Right cardiac atrium (tissue), 5 donors: ENCODE measurements around the gene PGP. TPM values are rescaled to one million over a fixed set of nuclear protein-coding genes. Genes with fewer than 3 reads are reported as not detected.
A peak's percentile ranks its signal among the peaks of the same experiment; 100 is the strongest.

Experiments
- ATAC-seq, 2 donors: fragments of 200-7000 bp; cut with Tn5 transposase; one replicate each; pipeline versions ENCODE4 v1.8.0 to v1.9.1; 2020; ENCODE audit warnings: moderate library complexity in 2 of 2, mild to moderate bottlenecking in 1 of 2
- DNase-seq, 3 donors: peaks; one replicate each; pipeline ENCODE4 v3.0.0-alpha.2; 2020
- H3K27ac ChIP-seq: one replicate; pipeline ENCODE4 v1.5.1; 2013; ENCODE audit warnings: mild to moderate bottlenecking, low read length, control low read depth, moderate library complexity
- H3K27me3 ChIP-seq: one replicate; pipeline ENCODE4 v1.6.1; 2013; ENCODE audit not compliant: control insufficient read depth, insufficient read depth
- H3K4me1 ChIP-seq: one replicate; pipeline ENCODE4 v1.6.1; 2013; ENCODE audit warnings: low read length; ENCODE audit not compliant: control insufficient read depth, insufficient read depth
- H3K4me3 ChIP-seq: one replicate; pipeline ENCODE4 v1.5.1; 2013; ENCODE audit warnings: low read length, control low read depth
- H3K9me3 ChIP-seq: one replicate; pipeline ENCODE4 v1.6.1; 2013; ENCODE audit warnings: low read length; ENCODE audit not compliant: control insufficient read depth
- WGBS: extraction: QIAGEN DNeasy Blood & Tissue Kit; methylation state at CpG from one replicate; pipeline ENCODE4 v1.1.7; 2013; 5-methylcytosine and 5-hydroxymethylcytosine counted together
- intact Hi-C, 4 donors: fragments of 100-400 bp; cut with DNase I; formaldehyde crosslinking; loops; one replicate each; pipeline versions ENCODE4 v1.11.0 to v1.14.0; 2022 to 2023
- polyA plus RNA-seq: library from polyadenylated mRNA; stranded (reverse); fragments of 200-250 nt; gene quantifications from one replicate; pipeline ENCODE4 v1.2.3, GENCODE V29; 2013
- total RNA-seq, 4 donors: library from RNA; stranded (reverse); fragmentation: NEBNext Ultra II Directional; extraction: Animal tissue kit (Norgen Biotek cat#: 25700); gene quantifications; one replicate each; pipeline ENCODE4 v1.2.1, GENCODE V29; 2021
- donor health status: healthy with polysubstance abuse.
- donor health status: DM: no; HTN: yes; CAD: no.
- donor health status: DM: no; HTN: no; CAD: no.
- donor health status: DM: no; HTN: yes; CAD: no; lungs with severe emphysema.
- donor health status: DM: yes; HTN: yes; CAD: no.

PGP gene
- total and polyA plus RNA-seq, 5 donors, result 19.3 to 24.8 (median 21.5) TPM

- Histone ChIP-seq H3K4me3 (peak overlapping the region; percentile 67), H3K27ac (no peak overlapping the region), H3K9me3 (no peaks in the 10 kb centered on the region), H3K4me1 (no peaks in the 10 kb centered on the region), H3K27me3 (no peaks in the 10 kb centered on the region)
- ATAC-seq (no peak), DNase-seq (no peak)
- WGBS, result 21% methylated on average over 32 of the region's 32 CpGs
- intact Hi-C loops, result no loop called here
These were observed 17.6 kb downstream of the PGP start for GRCh38 chr16:2196981-2197511.

- Histone ChIP-seq H3K27me3 (no peaks in the 10 kb centered on the region), H3K27ac (no peak within 1 kb of the TSS), H3K9me3 (no peaks in the 10 kb centered on the region), H3K4me3 (peak within 1 kb of the TSS; percentile 67), H3K4me1 (no peaks in the 10 kb centered on the region)
- ATAC-seq (no peak), DNase-seq (no peak)
- intact Hi-C loops, result no loop called here
- 1% methylated on average over 107 of the region's 129 CpGs for WGBS
These were observed 18.3 kb downstream of the PGP start, which contains the start of gene CASKIN1 for GRCh38 chr16:2196162-2196980. Gene CASKIN1 (minus strand): TSS chr16:2196605. CDS start chr16:2196432, 173 bp downstream.

- peak overlapping the region; percentile 67 for H3K4me3 ChIP-seq
- DNase-seq (no peak), ATAC-seq (no peak)
- intact Hi-C loops, result no loop called here
- no peaks in the 10 kb centered on the region for H3K4me1 ChIP-seq
- H3K9me3 ChIP-seq, result no peaks in the 10 kb centered on the region
- no peak overlapping the region for H3K27ac ChIP-seq
- WGBS, result 7% methylated on average over 49 of the region's 49 CpGs
- H3K27me3 ChIP-seq, result no peaks in the 10 kb centered on the region
These were observed 19.1 kb downstream of the PGP start for GRCh38 chr16:2195322-2196161.

GRCh38 chr16:2194852-2195321 lies 19.8 kb downstream of the PGP start:
- WGBS, result 36% methylated on average over 10 of the region's 10 CpGs
- intact Hi-C loops, result no loop called here
- no peaks in the 10 kb centered on the region for H3K4me1 ChIP-seq
- DNase-seq, result no peak
- H3K27ac ChIP-seq, result no peak overlapping the region
- peak in 1 of 2 donors; percentile 17 for ATAC-seq
- no peaks in the 10 kb centered on the region for H3K9me3 ChIP-seq
- no peaks in the 10 kb centered on the region for H3K27me3 ChIP-seq
- H3K4me3 ChIP-seq, result no peak overlapping the region

- Histone ChIP-seq H3K27ac (no peak overlapping the region), H3K4me3 (no peak overlapping the region), H3K27me3 (no peaks in the 10 kb centered on the region), H3K4me1 (no peaks in the 10 kb centered on the region), H3K9me3 (no peaks in the 10 kb centered on the region)
- DNase-seq, result no peak
- intact Hi-C loops, result no loop called here
- ATAC-seq, result no peak
- WGBS, result 68% methylated on average over 16 of the region's 16 CpGs
These were observed 20.3 kb downstream of the PGP start for GRCh38 chr16:2194166-2194834.

- Histone ChIP-seq H3K4me1 (no peaks in the 10 kb centered on the region), H3K9me3 (no peaks in the 10 kb centered on the region), H3K4me3 (no peak overlapping the region), H3K27ac (no peak overlapping the region), H3K27me3 (no peaks in the 10 kb centered on the region)
- WGBS, result 60% methylated on average over 11 of the region's 11 CpGs
- peak in 1 of 3 donors; percentile 78 for DNase-seq
- intact Hi-C loops, result no loop called here
- peak; percentile 46 to 47 for ATAC-seq
These were observed 23.3 kb downstream of the PGP start for GRCh38 chr16:2191446-2191706.

GRCh38 chr16:2190659-2191445 lies 23.8 kb downstream of the PGP start:
- intact Hi-C loops, result no loop called here
- H3K27ac ChIP-seq, result no peak overlapping the region
- no peaks in the 10 kb centered on the region for H3K27me3 ChIP-seq
- ATAC-seq (peak in 1 of 2 donors; percentile 2), DNase-seq (no peak)
- no peaks in the 10 kb centered on the region for H3K9me3 ChIP-seq
- 62% methylated on average over 25 of the region's 25 CpGs for WGBS
- no peak overlapping the region for H3K4me3 ChIP-seq
- H3K4me1 ChIP-seq, result no peaks in the 10 kb centered on the region

GRCh38 chr16:2190002-2190658 lies 24.5 kb downstream of the PGP start:
- no peak for ATAC-seq
- 83% methylated on average over 24 of the region's 24 CpGs for WGBS
- no peaks in the 10 kb centered on the region for H3K27me3 ChIP-seq

GRCh38 chr16:2189252-2189893 lies 25.3 kb downstream of the PGP start:
- WGBS, result 89% methylated on average over 25 of the region's 25 CpGs
- intact Hi-C loops, result no loop called here
- ATAC-seq, result no peak

More at GRCh38 chr16:2190002-2190658, 24.5 kb downstream of the PGP start:
- no peak for DNase-seq
- Histone ChIP-seq H3K9me3 (no peaks in the 10 kb centered on the region), H3K27ac (no peak overlapping the region), H3K4me1 (no peaks in the 10 kb centered on the region), H3K4me3 (no peak overlapping the region)
- intact Hi-C loops, result no loop called here

More at GRCh38 chr16:2189252-2189893, 25.3 kb downstream of the PGP start:
- DNase-seq, result no peak
- Histone ChIP-seq H3K27me3 (no peaks in the 10 kb centered on the region), H3K27ac (no peak overlapping the region), H3K4me1 (no peaks in the 10 kb centered on the region), H3K4me3 (no peak overlapping the region), H3K9me3 (no peaks in the 10 kb centered on the region)
